Measurements from ENCODE around the gene NR3C2. TPM values are rescaled to one million over a fixed set of nuclear protein-coding genes. Genes with fewer than 3 reads are reported as not detected.
"Not testable (repeated sequence)": the region's sequence is repeated elsewhere in the genome, so short reads cannot be mapped to it uniquely, and the experiment has no call there.

Gene NR3C2
- total RNA-seq, 4 donors from 2014 or later, result 33.0 to 128 (median 118) TPM

GRCh38 chr4:148200960-148201359, 241.3 kb downstream of the NR3C2 start:
- peaks cover 0 to 17% (median 0%) of the 10 kb centered on the region in 4 donors for H3K4me1 ChIP-seq
- no peaks in the 10 kb centered on the region for H3K27me3 ChIP-seq
- DNase-seq, result no peak
- H3K4me3 ChIP-seq, result no peak overlapping the region
- H3K9me3 ChIP-seq, result no peaks in the 10 kb centered on the region
- no peaks in the 10 kb centered on the region for H3K36me3 ChIP-seq
- no peak for TF ChIP-seq POLR2A (IDR thresholded peaks at IDR 0.05)
- no peak for TF ChIP-seq CTCF (IDR thresholded peaks at IDR 0.05)
- no peak overlapping the region for H3K27ac ChIP-seq

GRCh38 chr4:148196164-148196563, 246.1 kb downstream of the NR3C2 start:
- no peaks in the 10 kb centered on the region for H3K4me1 ChIP-seq
- H3K27ac ChIP-seq, result no peak overlapping the region
- no peak for TF ChIP-seq CTCF (IDR thresholded peaks at IDR 0.05)
- TF ChIP-seq POLR2A (IDR thresholded peaks at IDR 0.05), result no peak
- no peak for DNase-seq
- no peak overlapping the region for H3K4me3 ChIP-seq
- peaks cover 0 to 30% (median 0%) of the 10 kb centered on the region in 3 donors for H3K36me3 ChIP-seq
- no peaks in the 10 kb centered on the region for H3K9me3 ChIP-seq
- no peaks in the 10 kb centered on the region for H3K27me3 ChIP-seq

GRCh38 chr4:148192526-148192925, 249.7 kb downstream of the NR3C2 start:
- no peak for DNase-seq

GRCh38 chr4:148187454-148188222, 254.6 kb downstream of the NR3C2 start:
- not testable (repeated sequence) for H3K27ac ChIP-seq, H3K9me3 ChIP-seq, H3K4me3 ChIP-seq, DNase-seq, H3K27me3 ChIP-seq, H3K4me1 ChIP-seq, H3K36me3 ChIP-seq

More at GRCh38 chr4:148192526-148192925, 249.7 kb downstream of the NR3C2 start:
- TF ChIP-seq CTCF (IDR thresholded peaks at IDR 0.05) (no peak), POLR2A (IDR thresholded peaks at IDR 0.05) (no peak)
- no peak overlapping the region for H3K27ac ChIP-seq
- H3K9me3 ChIP-seq, result no peaks in the 10 kb centered on the region
- H3K4me3 ChIP-seq, result no peak overlapping the region
- H3K4me1 ChIP-seq, result no peaks in the 10 kb centered on the region
- H3K27me3 ChIP-seq, result no peaks in the 10 kb centered on the region
- H3K36me3 ChIP-seq, result peaks cover 0 to 30% (median 0%) of the 10 kb centered on the region in 3 donors

GRCh38 chr4:148184922-148185321, 257.3 kb downstream of the NR3C2 start:
- H3K9me3 ChIP-seq, result no peaks in the 10 kb centered on the region
- H3K4me3 ChIP-seq, result no peak overlapping the region
- peaks cover 0 to 10% (median 0%) of the 10 kb centered on the region in 4 donors for H3K4me1 ChIP-seq
- no peak for DNase-seq
- no peak overlapping the region for H3K27ac ChIP-seq
- TF ChIP-seq POLR2A (IDR thresholded peaks at IDR 0.05) (no peak), CTCF (IDR thresholded peaks at IDR 0.05) (no peak)
- H3K27me3 ChIP-seq, result no peaks in the 10 kb centered on the region
- H3K36me3 ChIP-seq, result no peaks in the 10 kb centered on the region

- DNase-seq, result no peak
- Histone ChIP-seq H3K27ac (no peak overlapping the region), H3K27me3 (no peaks in the 10 kb centered on the region), H3K9me3 (no peaks in the 10 kb centered on the region), H3K4me3 (no peak overlapping the region), H3K4me1 (peaks cover 0 to 10% (median 0%) of the 10 kb centered on the region in 4 donors), H3K36me3 (peaks cover 0 to 6% (median 0%) of the 10 kb centered on the region in 3 donors)
- TF ChIP-seq POLR2A (IDR thresholded peaks at IDR 0.05), result no peak
- no peak for TF ChIP-seq CTCF (IDR thresholded peaks at IDR 0.05)
These were observed 259.8 kb downstream of the NR3C2 start for GRCh38 chr4:148182230-148182911.
